Measurements from ENCODE around the gene SLC8B1. TPM values are rescaled to one million over a fixed set of nuclear protein-coding genes. Genes with fewer than 3 reads are reported as not detected.

The SLC8B1 gene
- polyA plus RNA-seq, 1 donor from 2014 or later = 1.1 TPM

DNA sequence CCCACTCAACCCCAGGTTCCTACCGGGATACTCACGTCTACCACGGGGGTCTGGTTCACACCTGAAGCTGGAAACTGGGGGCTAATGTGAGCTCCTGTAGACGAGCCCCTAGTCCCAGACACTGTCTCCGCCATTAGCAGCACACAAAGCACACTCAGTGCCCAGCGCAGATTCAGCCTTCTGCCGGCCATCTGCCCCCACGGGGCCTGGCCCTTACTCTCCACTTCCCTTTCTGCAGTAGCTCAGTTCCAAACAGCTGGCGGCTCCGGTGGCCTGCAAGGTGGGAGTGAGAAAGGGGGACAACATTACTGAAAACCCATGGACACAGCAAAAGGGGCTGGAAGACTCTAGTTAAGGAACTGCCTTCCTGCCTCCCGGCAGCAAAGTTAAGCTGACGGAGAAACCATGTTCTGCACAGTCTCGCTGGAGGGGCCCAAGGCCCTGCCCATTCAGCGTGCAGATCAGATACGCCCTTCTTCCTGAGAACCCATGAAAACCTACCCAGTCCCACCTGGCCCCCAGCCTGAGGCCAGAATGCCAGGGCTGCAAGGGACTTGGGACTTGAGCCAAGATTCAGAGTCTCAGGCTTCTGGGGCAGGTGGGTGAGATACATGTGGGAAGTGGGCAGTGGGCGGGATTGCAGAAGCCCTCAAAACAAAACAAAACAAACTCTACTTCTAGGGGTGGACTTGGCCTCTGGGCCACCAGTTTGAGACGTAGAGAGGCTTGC is 2.1 kb downstream of the SLC8B1 start:
- Histone ChIP-seq H4K20me1 (ENCODE audit: insufficient read depth) (no peaks in the 10 kb centered on the region), H3K79me2 (replicated peaks; ENCODE audit: insufficient read depth, low read length) (no peaks in the 10 kb centered on the region), H3K4me3 (ENCODE audit: low read length) (no peak overlapping the region), H3K4me2 (ENCODE audit: low read length) (no peak overlapping the region), H3K9me2 (ENCODE audit: insufficient read depth, low read length) (no peaks in the 10 kb centered on the region), H3K36me3 (ENCODE audit: insufficient read depth, low read length) (no peaks in the 10 kb centered on the region), H2AFZ (ENCODE audit: low read depth, low read length) (no peak overlapping the region), H3K9ac (ENCODE audit: low read length) (no peak overlapping the region), H3K27ac (ENCODE audit: low read length) (no peak overlapping the region), H3K27me3 (ENCODE audit: insufficient read depth, low read depth, low read length) (peaks cover 26% of the 10 kb centered on the region), H3F3A (ENCODE audit: insufficient read depth, low read length, poor library complexity, severe bottlenecking) (no peaks in the 10 kb centered on the region), H3K9me3 (ENCODE audit: low read length) (no peaks in the 10 kb centered on the region)
- TF ChIP-seq SMC3 (conservative IDR thresholded peaks at IDR 0.05; ENCODE audit: poor library complexity) (no peak), RAD21 (conservative IDR thresholded peaks at IDR 0.05) (no peak), REST (IDR thresholded peaks at IDR 0.05; ENCODE audit: borderline replicate concordance) (no peak), EP300 (conservative IDR thresholded peaks at IDR 0.05; ENCODE audit: poor library complexity, severe bottlenecking) (no peak), POLR2AphosphoS5 (IDR thresholded peaks at IDR 0.05) (no peak), EZH2 (IDR thresholded peaks at IDR 0.05; ENCODE audit: borderline replicate concordance, insufficient read depth, low read length, poor library complexity, severe bottlenecking) (no peak), MXI1 (conservative IDR thresholded peaks at IDR 0.05; ENCODE audit: poor library complexity, severe bottlenecking) (no peak), TAF1 (IDR thresholded peaks at IDR 0.05; ENCODE audit: low read depth) (no peak)
- TF ChIP-seq, protein P1, sequence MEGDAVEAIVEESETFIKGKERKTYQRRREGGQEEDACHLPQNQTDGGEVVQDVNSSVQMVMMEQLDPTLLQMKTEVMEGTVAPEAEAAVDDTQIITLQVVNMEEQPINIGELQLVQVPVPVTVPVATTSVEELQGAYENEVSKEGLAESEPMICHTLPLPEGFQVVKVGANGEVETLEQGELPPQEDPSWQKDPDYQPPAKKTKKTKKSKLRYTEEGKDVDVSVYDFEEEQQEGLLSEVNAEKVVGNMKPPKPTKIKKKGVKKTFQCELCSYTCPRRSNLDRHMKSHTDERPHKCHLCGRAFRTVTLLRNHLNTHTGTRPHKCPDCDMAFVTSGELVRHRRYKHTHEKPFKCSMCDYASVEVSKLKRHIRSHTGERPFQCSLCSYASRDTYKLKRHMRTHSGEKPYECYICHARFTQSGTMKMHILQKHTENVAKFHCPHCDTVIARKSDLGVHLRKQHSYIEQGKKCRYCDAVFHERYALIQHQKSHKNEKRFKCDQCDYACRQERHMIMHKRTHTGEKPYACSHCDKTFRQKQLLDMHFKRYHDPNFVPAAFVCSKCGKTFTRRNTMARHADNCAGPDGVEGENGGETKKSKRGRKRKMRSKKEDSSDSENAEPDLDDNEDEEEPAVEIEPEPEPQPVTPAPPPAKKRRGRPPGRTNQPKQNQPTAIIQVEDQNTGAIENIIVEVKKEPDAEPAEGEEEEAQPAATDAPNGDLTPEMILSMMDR (IDR thresholded peaks at IDR 0.05; ENCODE audit: poor library complexity, severe bottlenecking) = no peak

GRCh38 chr12:113330505-113330904 is 4.4 kb downstream of the SLC8B1 start:
- no peak overlapping the region for H3K4me3 ChIP-seq (ENCODE audit: low read length)
- H3K9me3 ChIP-seq (ENCODE audit: low read length) = no peaks in the 10 kb centered on the region
- H2AFZ ChIP-seq (ENCODE audit: low read depth, low read length) = no peak overlapping the region
- no peaks in the 10 kb centered on the region for H3K79me2 ChIP-seq (replicated peaks; ENCODE audit: insufficient read depth, low read length)
- no peaks in the 10 kb centered on the region for H3F3A ChIP-seq (ENCODE audit: insufficient read depth, low read length, poor library complexity, severe bottlenecking)
- no peak overlapping the region for H3K27ac ChIP-seq (ENCODE audit: low read length)
- no peaks in the 10 kb centered on the region for H4K20me1 ChIP-seq (ENCODE audit: insufficient read depth)
- H3K9ac ChIP-seq (ENCODE audit: low read length) = no peak overlapping the region
- peaks cover 22% of the 10 kb centered on the region for H3K27me3 ChIP-seq (ENCODE audit: insufficient read depth, low read depth, low read length)
- H3K36me3 ChIP-seq (ENCODE audit: insufficient read depth, low read length) = no peaks in the 10 kb centered on the region
- no peak overlapping the region for H3K4me2 ChIP-seq (ENCODE audit: low read length)
- TF ChIP-seq REST (IDR thresholded peaks at IDR 0.05; ENCODE audit: borderline replicate concordance) (no peak), MXI1 (conservative IDR thresholded peaks at IDR 0.05; ENCODE audit: poor library complexity, severe bottlenecking) (no peak), EZH2 (IDR thresholded peaks at IDR 0.05; ENCODE audit: borderline replicate concordance, insufficient read depth, low read length, poor library complexity, severe bottlenecking) (no peak)
- H3K9me2 ChIP-seq (ENCODE audit: insufficient read depth, low read length) = no peaks in the 10 kb centered on the region

Measured in neural cell (in vitro differentiated cells).